ENCODE measurements around the gene ARSG.

Gene ARSG

GRCh38 chr17:68457168-68457538 is 165.9 kb downstream of the ARSG start, which contains the start of gene WIPI1:
Gene WIPI1, minus strand, starts transcription at chr17:68457496. Its CDS starts 75 bp downstream, at chr17:68457421.
- no peak for FAIRE-seq

- no peak for FAIRE-seq
Measured at GRCh38 chr17:68457539-68458259, 166.4 kb downstream of the ARSG start.

GRCh38 chr17:68458260-68459036 is 167.2 kb downstream of the ARSG start:
- no peak for FAIRE-seq

GRCh38 chr17:68459037-68459639 is 167.8 kb downstream of the ARSG start:
- FAIRE-seq = no peak

- no peak for FAIRE-seq
Measured at GRCh38 chr17:68460146-68460545, 168.9 kb downstream of the ARSG start.

GRCh38 chr17:68460715-68461114 is 169.4 kb downstream of the ARSG start:
- FAIRE-seq = no peak

GRCh38 chr17:68461122-68461539 is 169.8 kb downstream of the ARSG start:
- no peak for FAIRE-seq

- no peak for FAIRE-seq
Measured at GRCh38 chr17:68461589-68461988, 170.3 kb downstream of the ARSG start.

GRCh38 chr17:68462381-68463210 is 171.3 kb downstream of the ARSG start:
- no peak for FAIRE-seq

- FAIRE-seq = no peak
Measured at GRCh38 chr17:68463211-68464019, 172.1 kb downstream of the ARSG start.

GRCh38 chr17:68468334-68468733 is 177.0 kb downstream of the ARSG start:
- FAIRE-seq = no peak

GRCh38 chr17:68468788-68469187 is 177.5 kb downstream of the ARSG start:
- no peak for FAIRE-seq
